ENCODE measurements around the gene NPLOC4. TPM values are rescaled to one million over a fixed set of nuclear protein-coding genes. Genes with fewer than 3 reads are reported as not detected.

Gene NPLOC4
- total and polyA plus RNA-seq, 9 of the 15 experiments (the other 6 are each of a cell fraction or from before 2014, with no cell fraction given) = 1.5 to 116 (median 64.5) TPM

DNA sequence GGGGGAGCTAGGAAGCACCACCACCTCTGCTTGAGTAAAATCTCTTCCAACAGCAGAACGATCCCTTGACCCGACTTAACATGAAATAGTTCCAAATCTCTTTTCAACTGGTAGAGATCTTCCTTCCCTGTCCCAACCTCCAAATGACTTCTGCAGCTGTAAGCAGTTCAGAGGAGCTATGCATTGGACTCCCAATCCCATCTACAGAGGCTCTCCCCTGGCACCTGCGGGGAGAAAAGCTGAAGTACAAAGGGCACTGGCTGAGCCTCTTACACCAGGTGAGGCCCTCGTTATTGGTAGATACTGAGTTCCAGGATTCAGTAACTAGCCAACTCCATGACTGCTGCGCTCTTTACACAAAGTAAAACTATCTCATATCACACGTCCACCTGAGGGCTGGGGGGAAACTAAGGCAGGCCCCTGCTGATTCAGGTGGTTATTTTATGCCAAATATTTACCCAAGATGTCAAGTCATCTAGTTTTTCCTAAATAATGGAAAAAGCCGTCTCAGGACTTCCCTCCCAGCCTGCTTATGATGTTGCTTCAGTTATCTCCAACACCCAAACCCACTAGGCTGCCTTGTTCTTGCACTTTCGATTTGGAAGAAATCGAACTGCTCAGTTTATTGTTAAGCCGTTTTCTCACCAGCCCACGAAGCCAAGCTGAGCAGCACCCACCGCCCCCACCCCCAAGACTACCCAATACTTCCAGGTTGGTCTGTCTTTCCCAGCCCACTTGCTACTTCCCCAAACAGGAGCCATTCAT, 127.5 kb downstream of the NPLOC4 start (continued):
- TF ChIP-seq, protein P1, sequence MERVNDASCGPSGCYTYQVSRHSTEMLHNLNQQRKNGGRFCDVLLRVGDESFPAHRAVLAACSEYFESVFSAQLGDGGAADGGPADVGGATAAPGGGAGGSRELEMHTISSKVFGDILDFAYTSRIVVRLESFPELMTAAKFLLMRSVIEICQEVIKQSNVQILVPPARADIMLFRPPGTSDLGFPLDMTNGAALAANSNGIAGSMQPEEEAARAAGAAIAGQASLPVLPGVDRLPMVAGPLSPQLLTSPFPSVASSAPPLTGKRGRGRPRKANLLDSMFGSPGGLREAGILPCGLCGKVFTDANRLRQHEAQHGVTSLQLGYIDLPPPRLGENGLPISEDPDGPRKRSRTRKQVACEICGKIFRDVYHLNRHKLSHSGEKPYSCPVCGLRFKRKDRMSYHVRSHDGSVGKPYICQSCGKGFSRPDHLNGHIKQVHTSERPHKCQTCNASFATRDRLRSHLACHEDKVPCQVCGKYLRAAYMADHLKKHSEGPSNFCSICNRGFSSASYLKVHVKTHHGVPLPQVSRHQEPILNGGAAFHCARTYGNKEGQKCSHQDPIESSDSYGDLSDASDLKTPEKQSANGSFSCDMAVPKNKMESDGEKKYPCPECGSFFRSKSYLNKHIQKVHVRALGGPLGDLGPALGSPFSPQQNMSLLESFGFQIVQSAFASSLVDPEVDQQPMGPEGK (CRISPR knock-in tag; IDR thresholded peaks at IDR 0.05; ENCODE audit: borderline replicate concordance) = no peak
- no peak for TF ChIP-seq NFYB (IDR thresholded peaks at IDR 0.05; ENCODE audit: extremely low read depth, insufficient read length)
- no peak for TF ChIP-seq BRF1 (IDR thresholded peaks at IDR 0.05; ENCODE audit: borderline replicate concordance, extremely low read depth, insufficient read length)
- peak; percentile 15; the same call in 1 of the 2 replicates for TF ChIP-seq ESRRB (CRISPR knock-in tag; IDR thresholded peaks at IDR 0.05; ENCODE audit: borderline replicate concordance)
- TF ChIP-seq ZNF766 (CRISPR knock-in tag; conservative IDR thresholded peaks at IDR 0.05) = no peak
- no peak for TF ChIP-seq ZNF780A (CRISPR knock-in tag; IDR thresholded peaks at IDR 0.05)
- TF ChIP-seq ZNF586 (CRISPR knock-in tag; conservative IDR thresholded peaks at IDR 0.05) = peak; percentile 27
- no peak for TF ChIP-seq CBX3 (IDR thresholded peaks at IDR 0.05; ENCODE audit: borderline replicate concordance in 1 of 2, low read length in 2 of 2)
- TF ChIP-seq ZC3H11A (IDR thresholded peaks at IDR 0.05; ENCODE audit: low read depth, low read length) = no peak
- TF ChIP-seq SAFB2 (IDR thresholded peaks at IDR 0.05; ENCODE audit: borderline replicate concordance, low read depth, low read length, severe bottlenecking) = no peak
- TF ChIP-seq, protein P2, sequence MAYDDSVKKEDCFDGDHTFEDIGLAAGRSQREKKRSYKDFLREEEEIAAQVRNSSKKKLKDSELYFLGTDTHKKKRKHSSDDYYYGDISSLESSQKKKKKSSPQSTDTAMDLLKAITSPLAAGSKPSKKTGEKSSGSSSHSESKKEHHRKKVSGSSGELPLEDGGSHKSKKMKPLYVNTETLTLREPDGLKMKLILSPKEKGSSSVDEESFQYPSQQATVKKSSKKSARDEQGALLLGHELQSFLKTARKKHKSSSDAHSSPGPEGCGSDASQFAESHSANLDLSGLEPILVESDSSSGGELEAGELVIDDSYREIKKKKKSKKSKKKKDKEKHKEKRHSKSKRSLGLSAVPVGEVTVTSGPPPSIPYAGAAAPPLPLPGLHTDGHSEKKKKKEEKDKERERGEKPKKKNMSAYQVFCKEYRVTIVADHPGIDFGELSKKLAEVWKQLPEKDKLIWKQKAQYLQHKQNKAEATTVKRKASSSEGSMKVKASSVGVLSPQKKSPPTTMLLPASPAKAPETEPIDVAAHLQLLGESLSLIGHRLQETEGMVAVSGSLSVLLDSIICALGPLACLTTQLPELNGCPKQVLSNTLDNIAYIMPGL (CRISPR knock-in tag; IDR thresholded peaks at IDR 0.05) = 0 out of 2 replicates have a peak, but pooled peaks have one; percentile 27
- peak; percentile 84 for TF ChIP-seq POLR2A (conservative IDR thresholded peaks at IDR 0.05)
- no peak for TF ChIP-seq ZNF316 (IDR thresholded peaks at IDR 0.05)
- TF ChIP-seq TBL1XR1 (IDR thresholded peaks at IDR 0.05; ENCODE audit: low read length in 2 of 2) = 0 out of 4 replicates have a peak, but pooled peaks of 1 of the 2 experiments have one; percentile 1
- TF ChIP-seq RFX1 (IDR thresholded peaks at IDR 0.05) = no peak
- TF ChIP-seq ZNF77 (CRISPR knock-in tag; IDR thresholded peaks at IDR 0.05) = no peak
- no peak; the same call in 1 of the 2 replicates for TF ChIP-seq MAFG (tag; conservative IDR thresholded peaks at IDR 0.05)
- no peak for TF ChIP-seq NFRKB (IDR thresholded peaks at IDR 0.05; ENCODE audit: low read depth)
- TF ChIP-seq ZNF79 (CRISPR knock-in tag; IDR thresholded peaks at IDR 0.05; ENCODE audit: low read depth) = no peak
- TF ChIP-seq FOXK1 (CRISPR knock-in tag; IDR thresholded peaks at IDR 0.05; ENCODE audit: borderline replicate concordance) = no peak
- no peak for TF ChIP-seq ZNF124 (CRISPR knock-in tag; IDR thresholded peaks at IDR 0.05)
- TF ChIP-seq ZC3H4 (CRISPR knock-in tag; IDR thresholded peaks at IDR 0.05; ENCODE audit: borderline replicate concordance) = no peak; the same call in 1 of the 2 replicates
- no peak for TF ChIP-seq FOXJ3 (CRISPR knock-in tag; IDR thresholded peaks at IDR 0.05)
- no peak for TF ChIP-seq CBFA2T3 (IDR thresholded peaks at IDR 0.05)
- no peak for TF ChIP-seq MCM7 (IDR thresholded peaks at IDR 0.05)
- TF ChIP-seq RCOR1 (IDR thresholded peaks at IDR 0.05; ENCODE audit: borderline replicate concordance in 1 of 2, low read depth in 2 of 2, low read length in 2 of 2) = no peak
- TF ChIP-seq ZNF431 (CRISPR knock-in tag; IDR thresholded peaks at IDR 0.05) = no peak
- TF ChIP-seq NR4A1 (CRISPR knock-in tag; IDR thresholded peaks at IDR 0.05) = no peak
- TF ChIP-seq NR4A1 (tag; IDR thresholded peaks at IDR 0.05) = no peak

Measured in K562 (cell line).